Thoracic aorta (tissue), 2 donors: ENCODE data around the gene MAGIX. TPM values are rescaled to one million over a fixed set of nuclear protein-coding genes. Genes with fewer than 3 reads are reported as not detected.

Source experiments
- ATAC-seq: fragments of 150-250 bp; one replicate; pipeline ENCODE4 v1.8.0; 2017; ENCODE audit warnings: low read depth; ENCODE audit not compliant: insufficient number of reproducible peaks, low FRiP score
- DNase-seq: peaks from one replicate; pipeline ENCODE4 v3.0.0-alpha.2; 2020; ENCODE audit warnings: low spot score
- H3K27ac ChIP-seq, 2 donors: fragments of 200-600 bp; sonication (generic); 1 replicate in 1 of 2; 2 replicates in 1 of 2; pipeline ENCODE4 v1.5.1; 2016; ENCODE audit warnings: mild to moderate bottlenecking in 2 of 2, moderate library complexity in 2 of 2
- H3K27me3 ChIP-seq: fragments of 200-600 bp; sonication (generic); replicated peaks from 2 replicates; pipeline ENCODE4 v1.6.0; 2016; ENCODE audit warnings: mild to moderate bottlenecking; ENCODE audit not compliant: insufficient read depth
- H3K36me3 ChIP-seq: fragments of 200-600 bp; sonication (generic); one replicate; pipeline ENCODE4 v1.5.1; 2016
- H3K4me1 ChIP-seq, 2 donors: fragments of 200-600 bp; sonication (generic); 1 replicate in 1 of 2; 2 replicates in 1 of 2; pipeline versions ENCODE4 v1.5.1 to v1.6.0; 2016; ENCODE audit warnings: low read depth in 2 of 2, mild to moderate bottlenecking in 1 of 2; ENCODE audit not compliant: control insufficient read depth in 1 of 2
- H3K4me3 ChIP-seq: fragments of 200-600 bp; sonication (generic); 2 replicates; pipeline ENCODE4 v1.5.1; 2016; ENCODE audit warnings: mild to moderate bottlenecking
- H3K9me3 ChIP-seq: fragments of 200-600 bp; sonication (generic); 2 replicates; pipeline ENCODE4 v1.5.1; 2016
- total RNA-seq, 2 donors: library from RNA; depleted of rRNA; stranded (reverse); fragments of >200 nt; gene quantifications; one replicate each; pipeline versions ENCODE4 v1.1.0 to v1.2.3, GENCODE V29; 2016
- TF ChIP-seq, protein P1 (sequence below): fragments of 200-600 bp; sonication (generic); IDR thresholded peaks from one replicate; pipeline ENCODE4 v1.5.1; 2019; ENCODE audit warnings: antibody characterized with exemption

Gene MAGIX
- 10 to 100 TPM in 1 of 2 donors, 1 to 10 TPM in 1; 3.5 to 16.8 TPM for total RNA-seq

DNA sequence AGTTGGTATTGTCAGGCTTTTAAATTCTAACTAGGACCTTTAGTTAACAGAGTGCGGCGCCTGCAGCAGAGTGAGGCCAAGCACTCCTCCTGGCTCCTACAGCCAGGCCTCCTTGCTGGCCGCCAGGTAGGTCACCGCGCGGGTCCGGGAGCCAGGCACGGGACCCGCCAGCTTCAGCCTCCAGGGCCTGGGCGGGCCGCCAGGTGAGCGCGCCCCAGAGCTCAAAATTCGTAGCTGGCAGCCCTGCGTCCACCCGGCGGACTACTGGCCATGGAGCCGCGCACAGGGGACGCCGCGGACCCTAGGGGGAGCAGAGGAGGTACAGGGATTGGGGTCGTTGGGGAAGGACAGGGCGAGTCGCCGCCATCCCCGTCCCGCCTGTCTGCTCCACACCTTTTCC, at the start of gene MAGIX:
Gene MAGIX (plus strand): TSS at position 139 of the 400 bp plus-strand sequence. CDS start 132 bp downstream, at position 271.
- peaks cover under 1 to 2% of the 10 kb centered on the region in 2 donors for H3K4me1 ChIP-seq
- no peaks in the 10 kb centered on the region for H3K36me3 ChIP-seq
- H3K4me3 ChIP-seq: peak within 1 kb of the TSS; percentile 69
- ATAC-seq (no peak), DNase-seq (no peak)
- no peaks in the 10 kb centered on the region for H3K9me3 ChIP-seq
- TF ChIP-seq, protein P1, sequence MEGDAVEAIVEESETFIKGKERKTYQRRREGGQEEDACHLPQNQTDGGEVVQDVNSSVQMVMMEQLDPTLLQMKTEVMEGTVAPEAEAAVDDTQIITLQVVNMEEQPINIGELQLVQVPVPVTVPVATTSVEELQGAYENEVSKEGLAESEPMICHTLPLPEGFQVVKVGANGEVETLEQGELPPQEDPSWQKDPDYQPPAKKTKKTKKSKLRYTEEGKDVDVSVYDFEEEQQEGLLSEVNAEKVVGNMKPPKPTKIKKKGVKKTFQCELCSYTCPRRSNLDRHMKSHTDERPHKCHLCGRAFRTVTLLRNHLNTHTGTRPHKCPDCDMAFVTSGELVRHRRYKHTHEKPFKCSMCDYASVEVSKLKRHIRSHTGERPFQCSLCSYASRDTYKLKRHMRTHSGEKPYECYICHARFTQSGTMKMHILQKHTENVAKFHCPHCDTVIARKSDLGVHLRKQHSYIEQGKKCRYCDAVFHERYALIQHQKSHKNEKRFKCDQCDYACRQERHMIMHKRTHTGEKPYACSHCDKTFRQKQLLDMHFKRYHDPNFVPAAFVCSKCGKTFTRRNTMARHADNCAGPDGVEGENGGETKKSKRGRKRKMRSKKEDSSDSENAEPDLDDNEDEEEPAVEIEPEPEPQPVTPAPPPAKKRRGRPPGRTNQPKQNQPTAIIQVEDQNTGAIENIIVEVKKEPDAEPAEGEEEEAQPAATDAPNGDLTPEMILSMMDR: no peak
- H3K27me3 ChIP-seq: no peaks in the 10 kb centered on the region
- peak within 1 kb of the TSS; percentile 93 for H3K27ac ChIP-seq

- Histone ChIP-seq H3K9me3 (no peaks in the 10 kb centered on the region), H3K27me3 (no peaks in the 10 kb centered on the region), H3K4me1 (no peaks in the 10 kb centered on the region), H3K4me3 (no peak overlapping the region), H3K27ac (no peak overlapping the region), H3K36me3 (peaks cover 35% of the 10 kb centered on the region)
- TF ChIP-seq, protein P1: no peak
- no peak for DNase-seq
- ATAC-seq: no peak
These were observed 46.5 kb upstream of the MAGIX start for GRCh38 chrX:49116076-49116475.

DNA sequence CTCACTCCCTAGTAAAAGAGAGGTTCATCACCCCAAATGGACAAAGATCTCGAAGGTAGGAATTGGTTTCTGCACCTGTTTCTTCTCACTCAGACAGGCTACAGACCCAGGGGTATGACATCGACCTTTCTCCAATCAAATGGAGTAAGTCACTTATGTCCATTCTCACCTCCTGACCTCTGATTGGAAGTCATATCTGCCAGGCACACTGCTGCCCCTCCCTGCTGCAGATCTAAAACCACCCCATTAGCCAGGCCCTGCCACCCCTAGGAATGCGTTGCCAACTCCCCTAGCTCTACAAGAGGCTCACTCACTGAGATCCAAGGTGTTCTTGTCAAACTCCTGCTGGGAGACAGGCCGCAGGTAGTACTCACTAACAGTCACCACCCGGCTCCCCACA, 45.8 kb upstream of the MAGIX start:
- Histone ChIP-seq H3K9me3 (no peaks in the 10 kb centered on the region), H3K27ac (no peak overlapping the region), H3K4me3 (no peak overlapping the region), H3K4me1 (no peaks in the 10 kb centered on the region), H3K27me3 (no peaks in the 10 kb centered on the region), H3K36me3 (peaks cover 35% of the 10 kb centered on the region)
- TF ChIP-seq, protein P1: no peak
- DNase-seq (no peak), ATAC-seq (no peak)

DNA sequence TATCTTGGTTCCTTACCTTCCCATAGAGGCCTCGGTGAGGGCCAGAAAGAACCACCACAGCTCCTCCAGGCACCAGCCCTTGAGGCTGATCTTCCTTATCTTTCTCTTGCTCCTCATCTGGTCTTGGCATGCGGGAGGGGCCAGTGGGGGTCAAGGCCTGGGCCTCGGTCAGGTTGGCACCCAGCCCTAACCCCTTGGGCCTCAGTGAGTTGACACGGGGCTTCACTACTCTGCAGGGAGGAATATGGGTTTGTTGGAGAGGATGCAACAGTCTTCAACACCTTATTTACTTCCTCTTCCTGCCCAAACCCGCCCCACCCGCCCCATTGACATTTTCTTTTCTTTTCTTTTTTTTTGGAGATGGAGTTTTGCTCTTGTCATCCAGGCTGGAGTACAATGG, 45.0 kb upstream of the MAGIX start:
- Histone ChIP-seq H3K27me3 (no peaks in the 10 kb centered on the region), H3K36me3 (peaks cover 35% of the 10 kb centered on the region), H3K4me1 (peaks cover 0 to 7% of the 10 kb centered on the region in 2 donors), H3K4me3 (no peak overlapping the region), H3K9me3 (no peaks in the 10 kb centered on the region), H3K27ac (no peak overlapping the region)
- TF ChIP-seq, protein P1: no peak
- no peak for DNase-seq
- no peak for ATAC-seq

GRCh38 chrX:49120091-49120490, 42.5 kb upstream of the MAGIX start:
- peaks cover 27% of the 10 kb centered on the region for H3K36me3 ChIP-seq
- TF ChIP-seq, protein P1: no peak
- no peak for DNase-seq
- no peaks in the 10 kb centered on the region for H3K9me3 ChIP-seq
- no peak overlapping the region for H3K27ac ChIP-seq
- no peak for ATAC-seq
- H3K4me3 ChIP-seq: no peak overlapping the region
- H3K4me1 ChIP-seq: peaks cover 0 to 13% of the 10 kb centered on the region in 2 donors
- H3K27me3 ChIP-seq: no peaks in the 10 kb centered on the region
